Cardiac atrium fibroblast (primary cell): ENCODE measurements around the gene KCNA3. TPM values are rescaled to one million over a fixed set of nuclear protein-coding genes. Genes with fewer than 3 reads are reported as not detected.

Source experiments
- total RNA-seq: library from RNA; depleted of rRNA; stranded (reverse); fragments of >200 nt; gene quantifications from 2 replicates; pipeline ENCODE4 v1.2.3, GENCODE V29; 2015

Gene KCNA3
- not detected in 2 replicates for total RNA-seq

GRCh38 chr1:110674337-110675059 lies at the start of gene KCNA3:
KCNA3 (minus strand) TSS chr1:110674940; CDS start chr1:110674809, 131 bp downstream.

Other genes starting within 250 kb of the KCNA3 start
- not detected in 2 replicates for gene PROK1, start 223.8 kb downstream of the KCNA3 start, total RNA-seq
- not detected in 2 replicates for gene KCNA10, start 155.8 kb downstream of the KCNA3 start, total RNA-seq
- gene KCNA2, start 68.6 kb downstream of the KCNA3 start, total RNA-seq, result 0.16 TPM in 1 of 2 replicates, not detected in the other
- 0.36 TPM in 1 of 2 replicates, not detected in the other for gene CD53, start 198.2 kb upstream of the KCNA3 start, total RNA-seq